Measurements from ENCODE around the gene MTCL1.

The MTCL1 gene

GRCh38 chr18:8776013-8776943 lies 70.9 kb downstream of the MTCL1 start:
- no peak for DNase-seq

DNA sequence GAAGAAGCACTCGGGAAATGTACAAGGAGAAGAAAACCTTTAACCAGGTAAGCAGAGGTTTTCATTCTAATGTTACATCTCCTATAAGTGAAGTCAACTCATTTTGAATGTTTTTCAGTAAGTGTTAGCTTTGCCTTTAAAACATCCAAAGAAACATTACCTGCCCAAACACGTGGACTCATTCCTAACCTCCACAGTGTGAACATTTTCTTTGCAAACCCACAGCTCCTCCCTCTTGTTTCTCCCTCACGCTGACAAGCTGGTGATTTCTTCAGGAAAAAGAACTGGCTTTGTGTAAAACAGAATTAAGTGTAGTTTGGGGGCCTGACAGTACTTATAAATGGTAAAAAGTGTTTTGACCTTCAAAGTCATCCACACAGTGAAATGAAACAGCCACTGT lies 72.5 kb downstream of the MTCL1 start:
- no peak for DNase-seq

GRCh38 chr18:8778386-8778785 lies 73.0 kb downstream of the MTCL1 start:
- DNase-seq, result no peak

GRCh38 chr18:8778824-8779223 lies 73.5 kb downstream of the MTCL1 start:
- no peak for DNase-seq

DNA sequence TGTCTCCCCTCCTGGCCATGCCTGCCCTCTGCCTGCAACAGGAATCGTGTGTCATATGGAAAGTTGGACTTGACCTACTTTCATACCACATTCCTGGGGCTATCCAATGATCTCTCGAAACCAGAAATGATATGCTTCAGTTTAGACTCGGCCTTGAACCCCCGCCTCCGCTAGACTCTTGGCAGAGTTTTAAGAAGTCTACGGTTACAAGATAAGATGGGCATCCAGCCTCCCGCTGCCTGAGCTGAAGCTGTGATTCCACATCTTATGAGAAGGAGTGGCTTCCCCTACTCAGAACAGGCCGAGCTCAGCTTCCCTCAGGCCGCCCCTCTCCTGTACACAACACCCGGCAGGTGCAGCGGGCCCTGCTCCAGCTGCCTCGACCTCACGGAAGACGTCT lies 73.9 kb downstream of the MTCL1 start:
- DNase-seq, result no peak

- no peak for DNase-seq
These were observed 74.9 kb downstream of the MTCL1 start for GRCh38 chr18:8780227-8780626.

GRCh38 chr18:8781671-8782070 lies 76.3 kb downstream of the MTCL1 start:
- DNase-seq, result no peak

- no peak for DNase-seq
These were observed 78.1 kb downstream of the MTCL1 start for GRCh38 chr18:8783335-8783993.

DNA sequence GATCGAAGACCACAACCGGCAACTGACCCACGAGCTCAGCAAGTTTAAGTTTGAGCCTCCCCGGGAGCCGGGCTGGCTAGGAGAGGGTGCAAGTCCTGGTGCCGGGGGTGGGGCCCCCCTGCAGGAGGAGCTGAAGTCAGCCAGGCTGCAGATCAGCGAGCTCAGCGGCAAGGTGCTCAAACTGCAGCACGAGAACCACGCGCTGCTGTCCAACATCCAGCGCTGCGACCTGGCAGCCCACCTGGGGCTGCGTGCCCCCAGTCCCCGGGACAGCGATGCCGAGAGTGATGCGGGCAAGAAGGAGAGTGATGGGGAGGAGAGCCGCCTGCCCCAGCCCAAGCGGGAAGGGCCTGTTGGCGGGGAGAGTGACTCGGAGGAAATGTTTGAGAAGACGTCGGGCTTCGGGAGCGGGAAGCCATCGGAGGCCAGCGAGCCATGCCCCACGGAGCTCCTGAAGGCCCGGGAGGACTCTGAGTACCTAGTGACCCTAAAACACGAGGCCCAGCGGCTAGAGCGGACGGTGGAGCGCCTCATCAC lies 78.7 kb downstream of the MTCL1 start:
- no peak for DNase-seq

DNA sequence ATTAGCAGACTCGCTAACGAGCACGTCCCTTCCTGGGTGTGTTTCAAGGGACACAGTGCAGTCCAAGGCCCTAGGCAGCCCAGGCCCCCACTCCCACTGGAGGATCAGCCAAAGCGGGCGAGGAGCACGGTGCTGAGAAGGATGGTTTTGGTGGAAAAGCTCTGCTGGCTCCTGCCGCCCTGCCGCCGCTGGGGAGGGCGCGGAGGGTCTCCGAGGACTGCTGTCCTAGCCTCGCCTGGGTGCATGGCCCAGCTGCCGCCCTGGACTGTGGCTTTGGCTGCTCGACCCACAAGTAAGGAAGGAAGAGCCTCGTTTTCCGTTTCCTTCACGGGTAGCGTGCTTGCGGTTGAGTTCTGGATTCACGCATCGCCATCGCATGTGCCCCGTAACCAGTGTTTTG lies 79.9 kb downstream of the MTCL1 start:
- DNase-seq, result no peak

- no peak for DNase-seq
These were observed 80.6 kb downstream of the MTCL1 start for GRCh38 chr18:8785855-8786482.

GRCh38 chr18:8786483-8787370 lies 81.4 kb downstream of the MTCL1 start:
- no peak for DNase-seq

GRCh38 chr18:8787371-8787670 lies 82.0 kb downstream of the MTCL1 start:
- no peak for DNase-seq

- DNase-seq, result no peak
These were observed 82.4 kb downstream of the MTCL1 start for GRCh38 chr18:8787794-8788193.

- no peak for DNase-seq
These were observed 83.4 kb downstream of the MTCL1 start for GRCh38 chr18:8788503-8789429.

DNA sequence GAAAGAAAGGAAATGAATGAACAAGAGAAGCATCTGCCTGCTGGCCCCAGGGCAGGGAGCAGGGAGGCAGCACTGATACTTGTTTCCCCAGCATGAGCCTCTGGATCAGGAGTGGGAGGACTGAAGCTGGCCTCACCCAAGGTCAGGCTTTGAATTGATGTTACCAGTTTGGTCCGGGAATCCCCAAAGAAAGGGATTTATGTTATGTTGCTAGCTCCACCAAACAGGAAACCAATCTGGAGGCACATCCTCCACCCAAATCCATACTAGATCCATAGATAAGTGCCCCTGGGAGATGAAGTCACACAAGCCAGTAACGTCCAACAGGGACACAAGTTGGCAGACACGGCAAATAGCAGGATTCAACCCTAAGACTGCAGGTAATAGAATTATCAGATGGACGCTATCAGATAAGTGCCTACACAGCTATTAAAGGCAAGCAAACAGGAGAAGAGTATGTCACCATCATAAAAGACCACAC lies 85.9 kb downstream of the MTCL1 start:
- no peak for DNase-seq

GRCh38 chr18:8792688-8793316 lies 87.4 kb downstream of the MTCL1 start:
- no peak for DNase-seq

GRCh38 chr18:8793445-8794155 lies 88.2 kb downstream of the MTCL1 start:
- DNase-seq, result no peak

GRCh38 chr18:8794156-8794933 lies 89.0 kb downstream of the MTCL1 start:
- no peak for DNase-seq

GRCh38 chr18:8794934-8795280 lies 89.6 kb downstream of the MTCL1 start:
- no peak for DNase-seq

Measured in stimulated activated CD4-positive, alpha-beta T cell treated with anti-CD3 and anti-CD28 coated beads, Interleukin-2, amount 100 ng/mL, for 48 hours (primary cell).